CD4-positive, alpha-beta T cell treated with Interleukin-6 at 100 ng/mL for 8 hours (primary cell): ENCODE results near the gene ERICH2.
A peak's percentile ranks its signal among the peaks of the same experiment; 100 is the strongest.

Experiments
- DNase-seq: peaks from one replicate; pipeline ENCODE4 v3.0.0-alpha.2; 2020; ENCODE audit warnings: mixed read lengths, low spot score

ERICH2 gene

DNA sequence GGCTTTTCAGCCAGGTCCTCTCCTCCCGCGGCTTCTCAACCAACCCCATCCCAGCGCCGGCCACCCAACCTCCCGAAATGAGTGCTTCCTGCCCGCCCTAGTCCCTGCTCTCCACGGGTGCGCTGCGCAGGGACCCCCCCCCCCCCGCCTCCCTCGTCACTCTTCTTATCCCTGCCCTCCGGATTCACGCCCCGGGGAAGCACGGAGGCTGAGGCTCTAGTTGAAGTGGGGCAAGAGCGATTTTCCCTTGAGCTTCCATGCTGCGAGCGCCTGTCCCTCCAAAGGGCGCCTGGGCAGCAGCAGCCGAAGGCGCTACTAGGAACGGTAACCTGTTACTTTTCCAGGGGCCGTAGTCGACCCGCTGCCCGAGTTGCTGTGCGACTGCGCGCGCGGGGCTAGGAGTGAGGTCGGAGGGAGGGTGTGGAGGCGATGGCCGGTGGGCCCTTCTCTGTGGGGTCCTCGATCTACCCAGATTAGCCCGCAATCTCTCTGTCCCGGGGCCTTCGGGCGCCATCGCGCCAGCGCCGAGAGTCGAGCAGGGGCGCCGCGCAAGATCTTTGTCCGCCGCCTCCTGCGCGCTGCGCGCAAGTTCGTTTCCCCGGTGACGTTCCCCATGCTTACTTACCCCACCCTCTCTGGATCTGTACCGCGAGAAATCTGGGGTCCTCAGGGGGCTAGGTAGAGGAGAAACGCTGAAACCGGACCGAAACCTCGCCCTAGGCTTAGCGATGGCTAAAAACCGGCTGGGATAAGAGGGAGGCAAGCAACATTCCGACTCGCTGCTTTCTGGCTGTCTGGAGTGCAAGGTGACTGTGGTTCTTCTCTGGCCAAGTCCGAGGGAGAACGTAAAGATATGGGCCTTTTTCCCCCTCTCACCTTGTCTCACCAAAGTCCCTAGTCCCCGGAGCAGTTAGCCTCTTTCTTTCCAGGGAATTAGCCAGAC is 47.2 kb downstream of the ERICH2 start:
- no peak for DNase-seq

DNA sequence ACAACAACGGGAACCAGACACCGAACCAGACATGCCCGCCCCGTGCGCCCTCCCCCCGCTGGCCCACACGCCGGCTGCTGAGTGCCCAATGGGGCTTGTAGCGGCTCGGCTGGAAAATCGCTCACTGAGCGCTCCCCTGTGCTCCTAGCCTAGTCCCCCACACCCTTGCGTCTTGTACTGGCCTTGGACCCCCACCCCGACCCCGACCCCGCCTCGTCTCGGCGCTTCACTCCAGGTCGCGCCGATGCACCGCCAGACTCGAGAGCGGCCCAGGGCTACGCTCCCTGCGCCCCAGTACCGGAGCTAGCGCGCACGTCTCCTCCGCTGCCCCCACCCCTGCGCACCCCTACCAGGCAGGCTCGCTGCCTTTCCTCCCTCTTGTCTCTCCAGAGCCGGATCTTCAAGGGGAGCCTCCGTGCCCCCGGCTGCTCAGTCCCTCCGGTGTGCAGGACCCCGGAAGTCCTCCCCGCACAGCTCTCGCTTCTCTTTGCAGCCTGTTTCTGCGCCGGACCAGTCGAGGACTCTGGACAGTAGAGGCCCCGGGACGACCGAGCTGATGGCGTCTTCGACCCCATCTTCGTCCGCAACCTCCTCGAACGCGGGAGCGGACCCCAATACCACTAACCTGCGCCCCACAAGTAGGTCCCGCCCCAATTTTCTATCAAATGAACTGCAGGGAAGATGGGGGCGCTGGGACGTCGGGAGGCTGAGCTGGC is 48.0 kb downstream of the ERICH2 start:
- no peak for DNase-seq

DNA sequence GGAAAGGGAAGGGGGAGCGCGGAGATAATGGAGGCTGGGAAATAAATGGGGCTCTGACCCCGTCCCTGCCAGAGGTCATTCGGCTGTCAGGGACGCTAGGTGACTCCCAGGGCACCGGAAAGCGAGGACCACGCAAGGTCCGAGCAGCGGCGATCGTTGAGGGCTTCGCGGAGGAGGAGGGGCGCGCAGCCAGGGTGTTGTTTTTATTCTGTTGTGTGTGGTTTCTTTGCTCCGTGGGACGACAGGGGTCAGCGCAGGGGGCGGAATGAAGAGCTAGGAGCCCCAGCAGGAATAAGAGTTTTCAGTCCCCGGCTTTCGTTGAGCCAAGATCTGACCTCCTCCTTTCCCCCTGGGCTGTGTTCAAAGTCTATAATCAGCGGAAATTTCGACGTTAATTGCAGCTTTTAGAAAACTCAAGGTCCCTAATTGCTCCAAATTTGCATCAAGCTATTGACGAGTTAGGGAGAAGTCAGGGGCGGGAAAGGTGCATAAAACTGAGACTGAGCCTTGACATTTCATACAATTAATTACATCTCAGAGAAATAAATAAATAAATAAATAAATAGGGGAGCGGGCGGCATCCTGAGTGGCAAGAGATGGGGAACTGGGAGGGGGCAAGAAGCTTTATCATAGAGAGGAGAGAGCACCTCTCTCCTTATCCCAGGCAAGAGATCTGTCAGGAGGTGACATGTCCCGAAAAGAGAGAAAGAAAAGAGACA is 48.7 kb downstream of the ERICH2 start:
- DNase-seq: no peak

DNA sequence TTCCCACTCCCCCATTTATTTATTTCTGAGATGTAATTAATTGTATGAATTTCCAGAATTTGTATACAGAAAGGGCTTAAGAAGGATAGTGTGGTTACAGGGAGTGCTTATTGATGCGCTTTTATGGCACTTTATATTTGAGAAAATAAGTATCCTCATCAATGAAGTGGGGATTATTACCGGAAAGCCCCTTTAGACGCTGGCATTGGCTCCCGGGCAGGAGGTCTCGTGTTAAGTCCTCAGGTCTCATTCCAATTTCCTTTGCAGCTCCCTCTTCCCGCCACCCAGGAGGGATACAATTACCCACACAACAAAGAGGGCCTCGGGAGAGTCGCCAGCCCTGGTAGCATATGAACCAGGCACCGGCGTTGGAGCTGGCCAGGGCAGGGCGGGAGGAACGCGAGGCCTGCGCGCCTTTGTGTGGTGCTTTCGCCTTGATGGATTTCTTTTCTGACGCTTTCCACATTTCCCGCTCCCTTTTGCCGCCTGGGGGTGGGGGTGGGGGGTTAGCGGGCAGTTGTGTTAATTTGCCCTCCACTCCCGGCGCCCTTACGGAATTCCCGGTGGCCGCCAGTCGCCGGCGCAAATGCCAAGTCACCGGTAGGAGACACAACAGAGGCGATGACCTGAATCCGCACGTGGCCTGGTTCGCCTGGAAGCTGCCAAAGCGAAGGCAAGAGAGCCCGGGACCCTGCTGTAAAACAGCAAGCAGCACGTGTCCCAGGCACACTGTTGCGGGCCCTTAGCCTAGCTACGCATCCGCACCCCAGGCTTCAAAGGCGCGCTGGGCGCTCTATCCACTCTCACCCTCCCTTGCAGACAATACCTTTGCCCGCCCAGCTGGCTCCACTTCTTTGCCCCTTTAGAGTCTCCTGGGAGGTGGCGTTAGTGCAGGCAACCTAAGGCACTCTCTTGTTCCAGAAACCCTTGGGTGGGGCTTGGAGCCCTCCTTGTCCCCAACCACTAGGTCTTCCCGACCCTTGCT is 49.8 kb downstream of the ERICH2 start:
- no peak for DNase-seq

DNA sequence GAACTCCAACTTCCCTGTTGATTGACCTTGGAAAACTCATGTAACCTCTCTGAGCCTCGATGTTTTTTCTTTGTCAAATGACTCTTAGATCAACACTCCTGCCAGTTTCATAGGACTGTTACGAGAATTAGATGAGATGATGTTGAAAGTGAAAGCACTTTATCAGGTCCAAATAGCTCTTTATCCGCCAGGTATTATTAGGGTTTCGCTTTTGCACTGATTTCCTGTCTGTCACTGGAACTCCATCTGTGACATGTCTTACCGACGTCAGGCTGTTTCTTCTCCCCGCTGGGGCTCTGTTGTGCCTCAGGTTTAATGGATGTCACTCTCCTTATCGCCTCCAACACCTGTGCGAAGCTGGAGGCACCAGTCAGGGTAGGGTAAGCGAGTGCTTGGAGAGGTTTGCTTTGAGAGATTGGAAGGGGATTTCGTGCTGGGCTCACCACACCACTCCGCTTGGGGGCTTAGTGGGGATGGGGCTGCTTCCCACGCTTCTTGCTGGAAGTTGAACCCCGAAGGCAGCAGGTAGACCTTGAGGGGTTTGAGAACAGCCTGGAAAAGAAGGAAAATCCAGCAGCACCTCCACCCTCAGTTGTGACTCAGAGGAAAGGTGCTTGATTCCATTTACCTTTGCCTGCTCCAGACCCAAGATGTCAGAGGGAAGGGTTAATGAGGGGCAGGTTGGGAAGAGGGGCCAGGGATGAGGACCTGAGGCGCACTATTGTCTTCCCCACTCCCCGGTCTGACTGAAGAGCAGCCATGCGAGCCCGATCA is 50.8 kb downstream of the ERICH2 start:
- peak; percentile 34 for DNase-seq

DNA sequence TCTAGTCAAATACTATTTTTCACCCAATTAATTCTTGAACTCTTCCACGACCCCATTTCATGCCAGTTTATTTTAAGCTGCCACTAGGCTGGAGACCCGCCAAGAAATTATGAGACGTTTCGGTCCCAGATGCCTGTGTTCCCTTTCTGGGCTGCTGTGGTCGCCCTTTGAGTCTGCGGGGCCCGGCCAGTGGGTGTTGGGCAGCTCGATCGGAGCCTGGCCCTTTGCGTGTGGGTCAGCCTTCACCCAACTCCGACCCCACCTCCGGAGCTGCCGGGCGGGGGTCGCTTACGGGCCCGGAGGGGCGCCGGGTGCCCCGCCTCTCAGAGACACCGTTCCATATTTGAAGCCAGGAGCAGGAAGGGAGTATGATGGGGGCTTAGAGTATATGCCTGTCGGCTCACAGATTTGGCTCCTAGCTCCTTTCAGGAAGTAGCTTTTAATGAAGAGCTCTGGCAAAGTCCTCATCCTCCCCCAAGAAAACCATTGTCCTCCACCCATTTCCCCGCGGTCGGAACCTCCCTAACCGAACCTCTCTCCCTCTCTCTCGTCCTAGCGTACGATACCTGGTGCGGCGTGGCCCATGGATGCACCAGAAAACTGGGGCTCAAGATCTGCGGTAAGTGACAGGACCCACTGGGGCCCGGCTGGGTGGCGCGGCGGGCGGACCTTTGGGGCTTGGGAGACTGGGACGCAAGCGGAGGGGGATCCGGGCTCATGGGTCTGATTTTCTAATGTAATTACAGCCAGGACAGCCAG is 51.5 kb downstream of the ERICH2 start:
- DNase-seq: no peak

DNA sequence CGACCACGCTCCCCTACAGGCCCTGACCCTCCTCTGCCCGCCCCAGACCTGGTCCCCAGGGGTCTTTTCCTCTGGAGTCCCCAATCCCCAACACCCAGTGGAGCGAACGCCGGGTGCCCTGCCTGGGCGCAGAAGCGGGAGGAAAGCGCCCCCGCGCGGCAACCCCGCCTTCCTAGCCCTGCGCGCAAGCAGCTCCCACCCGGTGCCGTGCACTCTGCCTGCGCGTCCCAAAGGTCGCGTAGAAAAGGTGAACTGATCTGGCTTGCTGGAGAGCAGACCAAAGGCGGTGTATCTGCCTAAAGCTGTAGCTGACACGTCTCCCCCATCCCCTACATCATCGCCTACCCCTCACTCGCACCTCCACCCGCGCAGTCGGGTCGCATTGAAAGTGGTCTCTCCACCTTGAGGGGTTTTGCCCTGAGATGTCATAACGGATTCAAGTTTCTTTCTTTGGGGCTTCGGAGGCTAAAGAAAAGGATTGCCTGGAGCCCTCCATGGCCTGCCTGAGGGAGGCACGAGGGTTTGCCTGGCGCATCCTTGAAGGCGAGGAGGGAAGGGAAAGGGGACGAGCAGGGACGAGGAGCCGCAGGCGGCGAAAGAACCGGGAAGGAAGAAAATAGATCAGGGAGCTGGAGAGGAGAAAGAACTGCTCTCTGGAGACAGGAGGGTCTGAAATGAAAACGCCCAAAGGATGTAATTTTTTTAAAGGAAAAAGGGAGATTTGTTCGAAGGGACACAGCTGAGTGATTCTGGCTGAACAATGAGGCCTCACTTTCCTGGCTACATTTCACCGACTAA is 52.3 kb downstream of the ERICH2 start:
- DNase-seq: no peak

DNA sequence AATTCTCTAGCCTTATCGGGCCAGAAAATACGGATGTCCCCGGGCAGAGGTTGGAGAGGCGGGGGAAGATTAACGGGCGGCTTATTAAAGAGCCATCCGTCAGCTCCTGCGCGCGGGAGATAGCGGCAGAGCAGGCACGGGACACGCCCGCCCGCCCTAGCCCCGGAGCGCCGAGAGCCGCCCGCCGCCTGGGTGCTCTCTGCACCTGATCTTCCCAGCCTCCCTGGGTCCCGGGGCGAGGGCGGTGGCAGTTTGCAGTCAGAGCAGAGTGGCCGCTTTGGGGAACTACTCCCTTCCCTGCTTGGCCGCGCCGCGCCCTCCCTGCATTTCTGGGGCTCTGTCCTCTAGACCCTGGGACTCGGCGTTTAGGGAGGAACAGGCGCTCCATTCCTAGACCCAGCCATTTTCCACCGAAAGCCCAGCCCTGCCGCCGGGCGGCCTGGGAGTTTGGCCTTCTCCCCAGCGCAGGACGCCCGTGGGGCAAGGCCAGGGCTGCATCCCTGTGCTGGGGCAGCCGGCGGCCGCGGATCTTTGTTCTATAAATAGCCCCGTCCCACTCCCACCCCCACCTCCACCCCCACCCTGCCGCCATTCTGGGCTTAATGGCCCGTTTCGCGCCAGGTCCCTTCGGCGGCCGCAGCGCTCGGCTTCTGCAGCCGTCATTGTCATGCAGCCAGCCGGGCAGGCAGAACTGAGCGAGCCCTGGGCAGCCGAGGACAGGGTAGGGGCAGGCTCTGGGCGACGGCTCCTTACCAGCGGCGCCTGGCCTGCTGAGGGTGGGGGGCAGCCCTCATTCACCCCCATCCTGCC is 53.1 kb downstream of the ERICH2 start:
- DNase-seq: no peak

DNA sequence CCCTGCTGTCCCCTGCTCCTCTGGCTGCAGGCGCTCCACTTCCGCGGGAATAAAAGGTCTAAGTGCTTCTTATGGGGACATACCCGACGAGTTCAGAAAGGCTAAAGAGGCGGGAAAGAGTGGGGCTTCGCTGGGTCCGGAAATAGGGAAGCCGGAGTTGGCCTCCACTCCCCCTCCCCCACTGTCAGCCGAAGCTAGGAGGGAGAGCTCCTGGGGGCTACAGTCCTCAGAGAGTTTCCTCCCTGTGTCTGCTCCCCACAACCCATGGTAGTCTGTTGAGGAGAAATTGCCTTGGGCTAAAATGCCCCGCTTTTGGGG is 53.7 kb downstream of the ERICH2 start:
- DNase-seq: no peak

DNA sequence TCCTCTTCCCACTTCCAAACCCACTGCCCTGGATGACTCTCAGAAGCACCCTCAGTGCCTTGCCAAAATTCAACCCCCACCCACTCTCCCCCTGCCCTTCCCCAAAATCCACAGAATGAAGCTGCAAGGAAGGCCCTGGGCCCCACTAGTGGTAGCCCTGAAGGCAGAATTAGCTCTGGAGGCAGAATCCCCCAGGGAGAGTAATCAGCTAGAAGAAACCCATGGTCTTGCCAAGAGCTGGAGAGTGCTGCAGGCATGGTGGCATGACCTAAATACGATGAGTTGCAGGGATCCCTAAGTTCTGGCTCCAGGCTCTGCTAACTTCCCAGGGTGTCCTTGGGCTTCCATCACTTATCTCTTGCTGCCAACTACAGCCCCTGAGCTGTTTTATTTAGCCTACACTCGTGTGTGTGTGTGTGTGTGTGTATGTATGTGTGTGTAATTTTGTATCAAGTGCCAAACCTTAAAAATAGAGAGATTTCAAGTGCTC is 54.4 kb downstream of the ERICH2 start:
- no peak for DNase-seq

DNA sequence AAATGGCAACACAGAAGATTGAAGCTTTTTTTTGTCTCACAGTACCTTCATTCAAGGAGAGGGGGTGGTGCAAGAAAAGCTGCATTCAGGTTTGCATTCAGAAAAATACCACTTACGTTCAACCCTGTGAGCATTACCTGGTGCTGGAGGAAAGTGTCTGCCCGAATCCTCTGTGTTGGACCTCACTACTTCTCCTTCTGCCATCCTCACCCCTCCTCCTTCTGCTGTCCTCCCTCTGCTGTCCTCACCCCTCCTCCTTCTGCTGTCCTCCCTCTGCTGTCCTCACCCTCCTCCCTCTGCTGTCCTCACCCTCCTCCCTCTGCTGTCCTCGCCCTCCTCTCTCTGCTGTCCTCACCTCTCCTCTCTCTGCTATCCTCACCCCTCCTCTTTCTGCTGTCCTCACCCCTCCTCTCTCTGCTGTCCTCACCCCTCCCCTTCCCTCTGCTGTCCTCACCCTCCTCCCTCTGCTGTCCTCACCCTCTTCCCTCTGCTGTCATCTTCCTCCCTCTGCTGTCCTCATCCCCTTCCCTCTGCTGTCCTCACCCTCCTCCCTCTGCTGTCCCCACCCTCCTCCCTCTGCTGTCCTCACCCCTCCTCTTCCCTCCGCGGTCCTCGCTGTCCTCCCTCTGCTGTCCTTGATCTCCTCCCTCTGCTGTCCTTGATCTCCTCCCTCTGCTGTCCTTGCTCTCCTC is 57.8 kb downstream of the ERICH2 start:
- DNase-seq: no peak

DNA sequence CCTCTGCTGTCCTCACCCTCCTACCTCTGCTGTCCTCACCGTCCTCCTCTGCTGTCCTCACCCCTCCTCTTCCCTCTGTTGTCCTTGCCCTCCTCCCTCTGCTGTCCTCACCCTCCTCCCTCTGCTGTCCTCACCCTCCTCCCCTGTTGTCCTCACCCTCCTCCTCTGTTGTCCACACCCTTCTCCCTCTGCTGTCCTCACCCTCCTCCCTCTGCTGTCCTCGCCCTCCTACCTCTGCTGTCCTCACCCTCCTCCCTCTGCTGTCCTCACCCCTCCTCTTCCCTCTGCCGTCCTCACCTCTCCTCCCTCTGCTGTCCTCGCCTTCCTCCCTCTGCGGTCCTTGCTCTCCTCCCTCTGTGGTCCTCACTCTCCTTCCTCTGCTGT is 58.3 kb downstream of the ERICH2 start:
- DNase-seq: no peak

DNA sequence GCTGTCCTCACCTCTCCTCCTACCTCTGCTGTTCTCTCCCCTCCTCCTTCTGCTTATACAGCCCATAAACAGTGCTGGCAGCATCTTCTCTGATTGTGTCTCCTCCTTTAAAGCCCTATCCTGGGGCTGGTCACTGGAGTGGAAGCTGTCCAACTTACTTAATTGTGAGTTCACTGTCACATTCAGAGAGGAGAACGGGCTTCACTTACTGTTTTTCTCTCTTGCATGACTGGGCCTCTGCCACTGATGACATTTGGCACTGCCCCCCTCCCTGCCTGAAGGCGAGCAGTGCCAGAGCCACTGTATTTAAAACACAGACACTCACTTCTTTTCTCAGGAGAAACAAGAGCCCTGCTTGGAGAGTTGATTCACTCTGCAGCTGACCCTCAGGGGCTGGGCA is 58.9 kb downstream of the ERICH2 start:
- DNase-seq: no peak

DNA sequence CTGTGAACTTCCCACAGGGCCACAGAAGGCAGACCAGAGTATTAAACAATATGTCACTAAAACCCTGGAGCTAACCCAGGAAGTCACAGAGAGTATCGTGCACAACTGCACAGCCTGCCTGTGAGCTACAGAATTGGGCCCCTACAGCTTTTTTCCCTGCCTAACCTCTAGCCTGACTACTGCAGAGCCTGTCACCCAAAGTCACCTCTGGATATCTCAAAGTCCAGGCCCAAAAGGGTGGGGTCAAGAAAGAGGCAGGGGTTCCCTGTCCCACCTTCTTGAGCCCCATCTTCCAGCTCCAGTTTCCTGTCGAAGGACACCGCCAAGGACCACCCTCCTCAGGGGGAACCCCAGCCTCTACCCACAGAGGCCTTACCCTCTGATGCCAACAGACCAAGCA is 60.0 kb downstream of the ERICH2 start:
- DNase-seq: no peak

DNA sequence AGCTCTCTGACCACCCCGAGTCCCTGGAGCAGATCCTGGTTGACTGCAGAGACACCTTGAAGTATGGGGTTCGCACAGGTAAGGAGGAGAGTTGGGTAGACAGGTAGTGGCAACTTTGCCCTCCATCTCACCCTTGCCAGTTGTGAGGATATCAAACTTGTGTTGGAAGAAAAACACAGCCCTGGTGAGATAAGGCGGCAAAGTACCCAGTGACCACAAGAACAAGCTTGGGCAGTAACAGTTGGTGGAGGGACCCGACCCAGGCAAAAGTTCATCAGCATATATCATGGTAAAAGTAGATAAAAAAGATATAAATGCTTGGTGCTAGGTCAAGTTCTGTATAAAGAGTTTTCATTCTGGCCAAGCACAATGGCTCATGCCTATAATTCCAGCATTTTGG is 60.9 kb downstream of the ERICH2 start:
- no peak for DNase-seq

DNA sequence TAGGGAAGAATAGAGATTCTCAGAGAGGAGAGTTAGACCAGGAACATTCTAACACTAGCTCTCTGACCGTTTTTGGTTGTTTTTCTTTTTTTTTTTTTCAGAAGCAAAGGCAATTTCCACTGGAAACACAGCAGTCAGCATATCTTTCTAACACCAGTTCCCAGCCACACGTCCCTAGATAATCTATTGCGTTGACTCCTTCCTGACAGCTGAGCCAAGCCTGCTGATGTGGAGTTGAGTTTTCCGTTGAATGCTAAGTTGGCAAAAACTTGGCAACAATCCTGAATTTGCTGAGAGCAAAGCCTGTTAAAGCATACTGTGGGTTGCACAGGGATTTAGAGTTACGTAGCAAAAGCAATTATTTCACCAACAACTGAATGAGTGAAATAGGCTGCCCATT is 65.8 kb downstream of the ERICH2 start:
- DNase-seq: no peak

DNA sequence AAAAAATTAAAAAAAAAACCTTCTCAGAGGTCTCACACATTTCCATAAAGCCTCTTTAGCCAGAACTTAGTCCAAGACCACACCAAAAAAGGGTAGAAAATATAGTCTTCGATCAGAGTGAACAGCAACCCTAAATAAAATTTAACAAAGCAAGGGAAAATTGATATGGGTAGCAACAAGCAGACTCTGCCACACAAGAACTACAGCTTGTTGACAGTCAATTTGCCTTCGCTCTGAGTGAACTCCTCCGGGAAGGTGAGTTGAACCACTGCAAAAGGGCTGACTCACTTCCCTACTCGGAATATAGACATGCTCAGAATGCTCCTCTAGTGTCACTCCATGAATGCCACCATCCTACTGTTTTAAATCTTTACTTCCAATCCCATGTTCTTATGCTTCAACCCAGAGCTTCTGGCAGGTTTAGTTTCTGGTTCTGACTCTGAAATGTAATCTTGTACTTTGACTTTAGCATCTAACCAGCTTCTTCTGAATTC is 70.6 kb downstream of the ERICH2 start:
- no peak for DNase-seq
